SU-DHL-6 (cell line): ENCODE measurements around the gene KRTAP5-8.
"Not testable (repeated sequence)": the region's sequence is repeated elsewhere in the genome, so short reads cannot be mapped to it uniquely, and the experiment has no call there.

Source experiments
- H2AFZ ChIP-seq: fragments of 200-600 bp; sonication (generic); 2 replicates; pipeline ENCODE4 v1.6.1; 2014; ENCODE audit warnings: low read depth, mild to moderate bottlenecking, moderate library complexity, mixed read lengths, antibody characterized with exemption, low read length; ENCODE audit not compliant: severe bottlenecking
- H3F3A ChIP-seq: fragments of 200-600 bp; shearing (Covaris generic); 2 replicates; pipeline ENCODE4 v1.6.0; 2016; ENCODE audit warnings: antibody characterized with exemption, mild to moderate bottlenecking; ENCODE audit not compliant: insufficient read depth
- H3K27ac ChIP-seq: fragments of 200-600 bp; sonication (generic); 2 replicates; pipeline ENCODE4 v1.5.1; 2016; ENCODE audit warnings: low read depth, mild to moderate bottlenecking, low read length, moderate library complexity, mixed read lengths
- H3K27me3 ChIP-seq: fragments of 200-600 bp; sonication (generic), shearing (Covaris generic); 2 replicates; pipeline ENCODE4 v1.6.0; 2014; ENCODE audit warnings: mild to moderate bottlenecking, low read length
- H3K36me3 ChIP-seq: fragments of 200-600 bp; sonication (generic); 2 replicates; pipeline ENCODE4 v1.6.1; 2014; ENCODE audit warnings: mild to moderate bottlenecking, low read length, mixed read lengths
- H3K4me2 ChIP-seq: fragments of 300-600, 200-600 bp; shearing (Covaris generic), sonication (generic); 2 replicates; pipeline ENCODE4 v1.6.0; 2014; ENCODE audit warnings: low read length, low read depth, mild to moderate bottlenecking; ENCODE audit not compliant: poor library complexity, severe bottlenecking
- H3K4me3 ChIP-seq: fragments of 200-600 bp; sonication (generic); 2 replicates; pipeline ENCODE4 v1.5.1; 2014; ENCODE audit warnings: antibody characterized with exemption, low read length, mild to moderate bottlenecking, mixed read lengths; ENCODE audit not compliant: insufficient read depth, poor library complexity, severe bottlenecking
- H3K79me2 ChIP-seq: fragments of 200-600 bp; sonication (generic); 2 replicates; pipeline ENCODE4 v1.6.1; 2014; ENCODE audit warnings: mild to moderate bottlenecking, low read length, moderate library complexity; ENCODE audit not compliant: insufficient read depth
- H3K9ac ChIP-seq: fragments of 200-600 bp; sonication (generic); 2 replicates; pipeline ENCODE4 v1.7.0; 2014; ENCODE audit warnings: mild to moderate bottlenecking, low read length
- H3K9me2 ChIP-seq: fragments of 200-600 bp; sonication (generic); replicated peaks from 2 replicates; pipeline ENCODE4 v1.6.1; 2014; ENCODE audit warnings: low read length; ENCODE audit not compliant: insufficient read depth
- H3K9me3 ChIP-seq: fragments of 200-600 bp; sonication (generic); 2 replicates; pipeline ENCODE4 v1.6.1; 2014; ENCODE audit warnings: low read length, mixed read lengths; ENCODE audit not compliant: insufficient read depth
- H4K20me1 ChIP-seq: fragments of 200-600 bp; sonication (generic); 2 replicates; pipeline ENCODE4 v1.6.1; 2014; ENCODE audit warnings: low read depth, mild to moderate bottlenecking, antibody characterized with exemption, low read length, moderate library complexity, mixed read lengths
- CTCF ChIP-seq: fragments of 200-600 bp; sonication (generic); IDR thresholded peaks from one replicate; pipeline ENCODE4 v1.5.1; 2017; ENCODE audit warnings: antibody characterized with exemption, mild to moderate bottlenecking, low read length, moderate library complexity; ENCODE audit not compliant: insufficient read depth, poor library complexity, severe bottlenecking
- EZH2phosphoT487 ChIP-seq: fragments of 200-600 bp; sonication (generic), shearing (Covaris generic); conservative IDR thresholded peaks from 2 replicates; pipeline ENCODE4 v1.6.1; 2018; ENCODE audit warnings: mild to moderate bottlenecking, antibody characterized with exemption, low read length, moderate library complexity, mixed read lengths

KRTAP5-8 gene

GRCh38 chr11:71527576-71528210 is 10.1 kb upstream of the KRTAP5-8 start:
- no peaks in the 10 kb centered on the region for H3K9me2 ChIP-seq
- no peaks in the 10 kb centered on the region for H3K9me3 ChIP-seq
- no peaks in the 10 kb centered on the region for H3K36me3 ChIP-seq
- no peaks in the 10 kb centered on the region for H3K27me3 ChIP-seq
- H3K27ac ChIP-seq, result no peak overlapping the region
- H3F3A ChIP-seq, result no peaks in the 10 kb centered on the region
- H2AFZ ChIP-seq, result no peak overlapping the region
- no peak for TF ChIP-seq EZH2phosphoT487
- TF ChIP-seq CTCF, result no peak
- no peak overlapping the region for H3K4me3 ChIP-seq
- H3K9ac ChIP-seq, result no peak overlapping the region
- H3K79me2 ChIP-seq, result no peaks in the 10 kb centered on the region
- H3K4me2 ChIP-seq, result no peak overlapping the region
- no peaks in the 10 kb centered on the region for H4K20me1 ChIP-seq

- Histone ChIP-seq H3K4me2 (no peak overlapping the region), H3K27me3 (no peaks in the 10 kb centered on the region), H3K27ac (no peak overlapping the region), H3K9ac (no peak overlapping the region), H3K79me2 (no peaks in the 10 kb centered on the region), H3K9me3 (no peaks in the 10 kb centered on the region), H2AFZ (no peak overlapping the region), H3K4me3 (no peak overlapping the region), H3K36me3 (no peaks in the 10 kb centered on the region), H4K20me1 (no peaks in the 10 kb centered on the region), H3F3A (no peaks in the 10 kb centered on the region), H3K9me2 (no peaks in the 10 kb centered on the region)
- TF ChIP-seq EZH2phosphoT487, result no peak
- no peak for TF ChIP-seq CTCF
These were observed 7.2 kb upstream of the KRTAP5-8 start for GRCh38 chr11:71530602-71531001.

GRCh38 chr11:71532036-71532610 is 5.7 kb upstream of the KRTAP5-8 start:
- H4K20me1 ChIP-seq, result no peaks in the 10 kb centered on the region
- no peaks in the 10 kb centered on the region for H3K79me2 ChIP-seq
- H3K4me2 ChIP-seq, result no peak overlapping the region
- H3K9me2 ChIP-seq, result no peaks in the 10 kb centered on the region
- H2AFZ ChIP-seq, result no peak overlapping the region
- no peaks in the 10 kb centered on the region for H3F3A ChIP-seq
- H3K36me3 ChIP-seq, result no peaks in the 10 kb centered on the region
- H3K9ac ChIP-seq, result no peak overlapping the region
- no peaks in the 10 kb centered on the region for H3K9me3 ChIP-seq
- TF ChIP-seq CTCF (no peak), EZH2phosphoT487 (no peak)
- no peak overlapping the region for H3K27ac ChIP-seq
- H3K4me3 ChIP-seq, result no peak overlapping the region
- no peaks in the 10 kb centered on the region for H3K27me3 ChIP-seq

- H3K9me3 ChIP-seq, H2AFZ ChIP-seq, H3K4me2 ChIP-seq, H3K27ac ChIP-seq, H3K36me3 ChIP-seq, H3K27me3 ChIP-seq, H3K9me2 ChIP-seq, H4K20me1 ChIP-seq, H3K79me2 ChIP-seq, H3K9ac ChIP-seq, H3F3A ChIP-seq, H3K4me3 ChIP-seq: not testable (repeated sequence)
These were observed 2.9 kb upstream of the KRTAP5-8 start for GRCh38 chr11:71534711-71535608.
